ENCODE data around the gene CAMK1D. TPM values are rescaled to one million over a fixed set of nuclear protein-coding genes. Genes with fewer than 3 reads are reported as not detected.

The CAMK1D gene
- total RNA-seq, 1 experiment from 2014 or later, result 6.3 TPM

DNA sequence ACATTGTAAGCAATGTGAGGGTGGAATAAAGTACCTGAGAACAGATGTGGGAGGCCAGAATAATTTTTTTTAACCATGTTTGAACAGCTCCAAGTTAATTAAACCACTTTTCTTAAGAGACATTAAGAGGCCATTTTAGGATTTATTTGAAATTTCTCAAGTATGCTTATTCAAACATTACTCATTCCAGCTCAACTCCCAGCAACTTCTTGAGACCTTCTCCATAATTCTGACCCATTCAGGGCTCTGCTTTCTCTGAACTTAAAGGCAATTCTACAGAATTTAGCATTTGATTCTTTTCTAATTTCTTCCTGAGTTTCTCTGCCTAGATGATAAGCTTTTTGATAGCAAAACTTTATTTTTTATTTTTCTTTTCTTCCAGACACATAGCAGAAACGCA lies 314.5 kb downstream of the CAMK1D start:
- H2BK120ac ChIP-seq (ENCODE audit: low read depth, low read length, poor library complexity, severe bottlenecking), result no peak overlapping the region
- no peak overlapping the region for H4K8ac ChIP-seq (replicated peaks; ENCODE audit: insufficient read length, low read depth, low read length)
- H3K56ac ChIP-seq (ENCODE audit: insufficient read length, low read depth, low read length), result no peak overlapping the region
- no peak overlapping the region for H2BK5ac ChIP-seq (ENCODE audit: insufficient read length, low read length)
- H3K9ac ChIP-seq (ENCODE audit: extremely low read depth, insufficient read length, low read length), result no peak overlapping the region
- no peak overlapping the region for H3T11ph ChIP-seq (ENCODE audit: low read length)
- no peak overlapping the region for H4K91ac ChIP-seq (ENCODE audit: insufficient read length, low read depth, low read length)
- H3K4me2 ChIP-seq (ENCODE audit: insufficient read depth, insufficient read length, low read length), result no peak overlapping the region
- H3K18ac ChIP-seq (ENCODE audit: insufficient read length, low read depth, low read length), result no peak overlapping the region
- no peaks in the 10 kb centered on the region for H3K9me3 ChIP-seq (ENCODE audit: control insufficient read depth, low read depth, low read length)
- no peak overlapping the region for H3K23ac ChIP-seq (ENCODE audit: insufficient read length, low read depth, low read length)
- no peak overlapping the region for H2BK15ac ChIP-seq (ENCODE audit: low read depth, low read length)
- no CpG with 5 or more reads among the region's 1 CpG for WGBS (ENCODE audit: extremely low coverage, insufficient read length, low lambda C conversion rate)
- Mint-ChIP-seq H3K4me1 (no peaks in the 10 kb centered on the region; a peak in 1 of 4 replicates), H3K36me3 (ENCODE audit: insufficient read depth in 1 of 3, low read depth in 3 of 3) (no peaks in the 10 kb centered on the region; a peak in 2 of 7 replicates), H3K9me3 (no peaks in the 10 kb centered on the region), H3K27ac (no peak overlapping the region), H3K4me3 (no peak overlapping the region), H3K27me3 (ENCODE audit: low read depth) (no peaks in the 10 kb centered on the region)
- TF ChIP-seq, protein P1, sequence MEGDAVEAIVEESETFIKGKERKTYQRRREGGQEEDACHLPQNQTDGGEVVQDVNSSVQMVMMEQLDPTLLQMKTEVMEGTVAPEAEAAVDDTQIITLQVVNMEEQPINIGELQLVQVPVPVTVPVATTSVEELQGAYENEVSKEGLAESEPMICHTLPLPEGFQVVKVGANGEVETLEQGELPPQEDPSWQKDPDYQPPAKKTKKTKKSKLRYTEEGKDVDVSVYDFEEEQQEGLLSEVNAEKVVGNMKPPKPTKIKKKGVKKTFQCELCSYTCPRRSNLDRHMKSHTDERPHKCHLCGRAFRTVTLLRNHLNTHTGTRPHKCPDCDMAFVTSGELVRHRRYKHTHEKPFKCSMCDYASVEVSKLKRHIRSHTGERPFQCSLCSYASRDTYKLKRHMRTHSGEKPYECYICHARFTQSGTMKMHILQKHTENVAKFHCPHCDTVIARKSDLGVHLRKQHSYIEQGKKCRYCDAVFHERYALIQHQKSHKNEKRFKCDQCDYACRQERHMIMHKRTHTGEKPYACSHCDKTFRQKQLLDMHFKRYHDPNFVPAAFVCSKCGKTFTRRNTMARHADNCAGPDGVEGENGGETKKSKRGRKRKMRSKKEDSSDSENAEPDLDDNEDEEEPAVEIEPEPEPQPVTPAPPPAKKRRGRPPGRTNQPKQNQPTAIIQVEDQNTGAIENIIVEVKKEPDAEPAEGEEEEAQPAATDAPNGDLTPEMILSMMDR (conservative IDR thresholded peaks at IDR 0.05), result no peak
- no peaks in the 10 kb centered on the region for H3K27me3 ChIP-seq (ENCODE audit: insufficient read depth, low read length)
- H3K14ac ChIP-seq (ENCODE audit: insufficient read depth, low read length), result no peak overlapping the region
- H3K23me2 ChIP-seq (ENCODE audit: insufficient read length, low read depth, low read length, poor library complexity, severe bottlenecking), result no peaks in the 10 kb centered on the region
- H4K5ac ChIP-seq (ENCODE audit: insufficient read length, low read depth, low read length), result no peak overlapping the region
- no peak overlapping the region for H3K27ac ChIP-seq (ENCODE audit: insufficient read length, low read depth, low read length)
- no peak overlapping the region for H2AK5ac ChIP-seq (ENCODE audit: insufficient read length, low read length)
- H3K79me2 ChIP-seq (ENCODE audit: insufficient read depth, low read length), result no peaks in the 10 kb centered on the region
- H2BK12ac ChIP-seq (ENCODE audit: insufficient read length, low read depth, low read length), result no peak overlapping the region
- H4K20me1 ChIP-seq (ENCODE audit: control insufficient read depth, insufficient read depth, insufficient read length), result no peaks in the 10 kb centered on the region
- H2BK20ac ChIP-seq (ENCODE audit: low read depth, low read length, poor library complexity, severe bottlenecking), result no peak overlapping the region
- no peak for DNase-seq
- no peaks in the 10 kb centered on the region for H3K4me1 ChIP-seq (ENCODE audit: insufficient read depth, low read length)
- no peak overlapping the region for H3K4ac ChIP-seq (ENCODE audit: low read depth, low read length)
- H3K79me1 ChIP-seq (ENCODE audit: insufficient read depth, low read depth, low read length, poor library complexity, severe bottlenecking), result no peaks in the 10 kb centered on the region
- H2AFZ ChIP-seq (ENCODE audit: low read length), result no peak overlapping the region

Measured in H9 (cell line).